Adipocyte (in vitro differentiated cells): ENCODE measurements around the gene MBNL2.

Experiments used
- DNase-seq: peaks from one replicate; pipeline ENCODE4 v3.0.0-alpha.2; 2015; ENCODE audit warnings: low read depth
- H3K27me3 ChIP-seq: replicated peaks from 2 replicates; pipeline ENCODE4 v1.7.0; 2013; ENCODE audit warnings: mild to moderate bottlenecking, low read length, moderate library complexity; ENCODE audit not compliant: control insufficient read depth, insufficient read depth
- H3K36me3 ChIP-seq: 2 replicates; pipeline ENCODE4 v1.7.0; 2013; ENCODE audit warnings: low read length, mild to moderate bottlenecking, moderate library complexity; ENCODE audit not compliant: control insufficient read depth, insufficient read depth, severe bottlenecking
- H3K4me1 ChIP-seq: 2 replicates; pipeline ENCODE4 v1.7.0; 2013; ENCODE audit warnings: mild to moderate bottlenecking, low read length, moderate library complexity; ENCODE audit not compliant: control insufficient read depth, insufficient read depth
- H3K4me3 ChIP-seq: 2 replicates; pipeline ENCODE4 v1.7.0; 2013; ENCODE audit warnings: mild to moderate bottlenecking, low read length, moderate library complexity
- H3K9ac ChIP-seq: 2 replicates; pipeline ENCODE4 v1.7.0; 2013; ENCODE audit warnings: mild to moderate bottlenecking, low read length, moderate library complexity
- H3K9me3 ChIP-seq: 2 replicates; pipeline ENCODE4 v1.7.0; 2013; ENCODE audit warnings: mild to moderate bottlenecking, low read length, moderate library complexity; ENCODE audit not compliant: control insufficient read depth

MBNL2 gene

GRCh38 chr13:97266772-97267417 lies 44.8 kb downstream of the MBNL2 start:
- Histone ChIP-seq H3K9ac (no peak overlapping the region), H3K36me3 (peaks cover 17% of the 10 kb centered on the region), H3K4me1 (peaks cover 21% of the 10 kb centered on the region), H3K27me3 (no peaks in the 10 kb centered on the region), H3K4me3 (no peak overlapping the region), H3K9me3 (no peaks in the 10 kb centered on the region)
- no peak for DNase-seq

GRCh38 chr13:97267418-97268059 lies 45.4 kb downstream of the MBNL2 start:
- H3K9ac ChIP-seq, result no peak overlapping the region
- peaks cover 21% of the 10 kb centered on the region for H3K4me1 ChIP-seq
- no peak overlapping the region for H3K4me3 ChIP-seq
- no peaks in the 10 kb centered on the region for H3K27me3 ChIP-seq
- DNase-seq, result no peak
- H3K9me3 ChIP-seq, result no peaks in the 10 kb centered on the region
- H3K36me3 ChIP-seq, result peaks cover 17% of the 10 kb centered on the region

DNA sequence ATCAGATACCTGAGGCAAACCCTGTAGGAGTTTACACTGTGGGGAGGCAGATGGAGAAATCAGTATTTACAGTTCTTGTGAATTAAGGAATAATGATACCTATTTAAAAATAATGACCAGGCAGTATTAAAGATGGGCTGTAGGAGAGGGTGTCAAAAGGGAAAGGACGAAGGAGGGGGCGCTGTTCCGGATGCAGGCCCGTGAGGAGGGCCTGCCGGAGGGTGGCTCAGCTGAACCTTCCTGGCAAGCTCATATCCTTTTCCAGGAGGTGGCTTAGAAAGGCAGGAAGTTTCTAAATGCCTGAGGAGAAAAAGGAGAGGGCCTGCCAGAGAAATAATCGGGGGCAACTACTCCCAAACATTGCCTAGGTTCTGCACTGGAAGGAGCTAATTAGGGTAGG lies 46.6 kb downstream of the MBNL2 start:
- DNase-seq, result no peak
- no peaks in the 10 kb centered on the region for H3K27me3 ChIP-seq
- H3K4me3 ChIP-seq, result no peak overlapping the region
- peaks cover 32% of the 10 kb centered on the region for H3K4me1 ChIP-seq
- peaks cover 15% of the 10 kb centered on the region for H3K36me3 ChIP-seq
- no peak overlapping the region for H3K9ac ChIP-seq
- H3K9me3 ChIP-seq, result no peaks in the 10 kb centered on the region

GRCh38 chr13:97269603-97270002 lies 47.5 kb downstream of the MBNL2 start:
- Histone ChIP-seq H3K9ac (no peak overlapping the region), H3K9me3 (no peaks in the 10 kb centered on the region), H3K27me3 (no peaks in the 10 kb centered on the region), H3K4me1 (peaks cover 39% of the 10 kb centered on the region), H3K4me3 (no peak overlapping the region), H3K36me3 (peaks cover 14% of the 10 kb centered on the region)
- no peak for DNase-seq

DNA sequence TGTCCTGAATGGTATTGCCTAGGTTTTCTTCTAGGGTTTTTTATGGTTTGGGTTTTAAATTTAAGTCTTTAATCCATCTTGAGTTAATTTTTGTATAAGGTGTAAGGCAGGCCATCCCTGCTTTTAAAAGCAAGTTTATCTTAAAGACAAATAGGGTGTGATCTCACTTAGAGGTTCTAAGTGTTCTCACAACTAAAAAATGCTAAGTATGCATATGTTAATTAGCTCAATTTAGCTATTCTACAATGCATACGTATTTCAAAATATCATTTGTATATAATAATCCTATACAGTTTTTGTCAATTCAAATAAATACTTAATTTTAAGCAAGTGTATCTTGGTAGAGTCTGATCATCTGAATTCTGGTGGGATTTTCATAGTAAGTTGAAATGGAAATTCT lies 50.4 kb downstream of the MBNL2 start:
- DNase-seq, result no peak
- H3K27me3 ChIP-seq, result no peaks in the 10 kb centered on the region
- H3K4me1 ChIP-seq, result peaks cover 51% of the 10 kb centered on the region
- no peaks in the 10 kb centered on the region for H3K9me3 ChIP-seq
- peaks cover 32% of the 10 kb centered on the region for H3K36me3 ChIP-seq
- no peak overlapping the region for H3K9ac ChIP-seq
- no peak overlapping the region for H3K4me3 ChIP-seq

DNA sequence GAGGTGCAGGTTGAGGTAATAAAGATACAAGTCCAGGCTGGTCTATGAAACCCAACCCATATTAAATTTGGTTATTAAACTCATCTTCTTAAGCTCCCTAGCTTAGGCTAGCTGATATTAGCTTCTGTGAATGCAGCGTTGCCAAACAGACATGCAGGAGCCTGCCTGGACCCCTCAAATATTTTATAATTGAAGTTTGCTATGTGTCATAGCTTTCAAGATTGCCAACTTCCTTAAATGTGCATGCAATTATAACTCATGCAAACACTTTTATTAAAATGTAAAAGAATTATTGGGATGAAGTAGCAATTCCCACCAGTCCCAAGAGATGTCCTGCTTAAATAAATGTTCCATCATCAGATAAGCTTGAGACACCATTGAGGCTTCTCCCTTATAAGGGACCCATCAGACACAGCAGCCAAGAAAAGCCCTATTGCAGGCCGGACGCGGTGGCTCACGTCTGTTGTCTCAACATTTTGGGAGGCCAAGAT lies 51.3 kb downstream of the MBNL2 start:
- Histone ChIP-seq H3K9ac (no peak overlapping the region), H3K9me3 (no peaks in the 10 kb centered on the region), H3K4me1 (peaks cover 56% of the 10 kb centered on the region), H3K4me3 (no peak overlapping the region), H3K27me3 (no peaks in the 10 kb centered on the region), H3K36me3 (peaks cover 23% of the 10 kb centered on the region)
- no peak for DNase-seq

- no peaks in the 10 kb centered on the region for H3K27me3 ChIP-seq
- H3K9me3 ChIP-seq, result no peaks in the 10 kb centered on the region
- peaks cover 72% of the 10 kb centered on the region for H3K4me1 ChIP-seq
- H3K36me3 ChIP-seq, result peaks cover 18% of the 10 kb centered on the region
- H3K9ac ChIP-seq, result peak overlapping the region; percentile 40
- H3K4me3 ChIP-seq, result peak overlapping the region; percentile 60
- peak; percentile 90 for DNase-seq
These were observed 52.9 kb downstream of the MBNL2 start for GRCh38 chr13:97274829-97275649.

DNA sequence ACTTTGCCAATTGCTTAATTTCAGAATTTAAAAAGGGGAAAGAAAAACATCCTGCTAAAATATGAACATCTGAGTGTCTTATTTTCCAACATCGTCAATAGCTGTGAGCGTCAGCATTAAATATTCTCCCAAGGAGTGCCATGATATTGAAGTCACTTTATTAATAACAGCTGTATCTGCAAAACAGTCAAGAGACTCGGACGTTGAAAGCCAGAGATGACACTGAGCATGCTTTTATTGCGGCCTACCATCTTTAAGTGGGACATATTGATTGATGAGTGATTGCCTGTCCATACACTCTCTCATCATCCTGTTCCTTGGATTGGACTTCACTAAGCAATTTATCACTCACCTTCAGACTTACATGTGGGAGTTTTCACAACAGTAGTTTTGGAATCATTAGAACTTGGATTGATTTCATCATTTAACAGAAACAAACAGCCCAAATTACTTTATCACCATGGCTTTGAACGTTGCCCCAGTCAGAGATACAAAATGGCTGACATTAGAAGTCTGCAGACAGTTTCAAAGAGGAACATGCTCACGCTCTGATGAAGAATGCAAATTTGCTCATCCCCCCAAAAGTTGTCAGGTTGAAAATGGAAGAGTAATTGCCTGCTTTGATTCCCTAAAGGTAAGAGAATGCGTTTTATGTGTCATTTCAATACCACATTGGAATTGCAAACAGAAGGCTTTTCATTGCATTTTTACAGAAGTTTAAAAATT lies 53.8 kb downstream of the MBNL2 start:
- DNase-seq, result no peak
- Histone ChIP-seq H3K9ac (peak overlapping the region; percentile 40), H3K36me3 (peaks cover 18% of the 10 kb centered on the region), H3K27me3 (no peaks in the 10 kb centered on the region), H3K9me3 (no peaks in the 10 kb centered on the region), H3K4me3 (peak overlapping the region; percentile 60), H3K4me1 (peaks cover 81% of the 10 kb centered on the region)

DNA sequence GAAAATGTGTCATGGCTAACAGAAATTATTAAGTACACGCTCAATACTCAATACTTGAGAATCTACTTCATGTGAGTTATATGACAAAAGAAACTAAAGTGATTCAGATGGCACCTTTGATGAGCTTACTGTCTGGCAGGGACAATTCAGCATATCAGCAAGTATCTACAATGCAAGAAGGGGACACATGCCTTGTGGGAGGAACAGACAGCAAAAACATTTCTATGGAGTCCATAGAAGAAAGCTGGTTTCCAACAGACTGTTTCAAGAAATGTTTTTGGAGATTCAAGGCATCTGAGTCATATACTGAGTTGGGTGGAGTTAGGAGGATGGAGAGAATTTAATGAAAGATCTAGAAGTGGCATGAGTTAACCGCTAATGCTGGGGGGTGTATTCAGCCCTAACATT lies 54.7 kb downstream of the MBNL2 start:
- Histone ChIP-seq H3K36me3 (peaks cover 18% of the 10 kb centered on the region), H3K9ac (no peak overlapping the region), H3K9me3 (no peaks in the 10 kb centered on the region), H3K4me1 (peaks cover 88% of the 10 kb centered on the region), H3K27me3 (no peaks in the 10 kb centered on the region), H3K4me3 (peak overlapping the region; percentile 12)
- DNase-seq, result peak; percentile 37

DNA sequence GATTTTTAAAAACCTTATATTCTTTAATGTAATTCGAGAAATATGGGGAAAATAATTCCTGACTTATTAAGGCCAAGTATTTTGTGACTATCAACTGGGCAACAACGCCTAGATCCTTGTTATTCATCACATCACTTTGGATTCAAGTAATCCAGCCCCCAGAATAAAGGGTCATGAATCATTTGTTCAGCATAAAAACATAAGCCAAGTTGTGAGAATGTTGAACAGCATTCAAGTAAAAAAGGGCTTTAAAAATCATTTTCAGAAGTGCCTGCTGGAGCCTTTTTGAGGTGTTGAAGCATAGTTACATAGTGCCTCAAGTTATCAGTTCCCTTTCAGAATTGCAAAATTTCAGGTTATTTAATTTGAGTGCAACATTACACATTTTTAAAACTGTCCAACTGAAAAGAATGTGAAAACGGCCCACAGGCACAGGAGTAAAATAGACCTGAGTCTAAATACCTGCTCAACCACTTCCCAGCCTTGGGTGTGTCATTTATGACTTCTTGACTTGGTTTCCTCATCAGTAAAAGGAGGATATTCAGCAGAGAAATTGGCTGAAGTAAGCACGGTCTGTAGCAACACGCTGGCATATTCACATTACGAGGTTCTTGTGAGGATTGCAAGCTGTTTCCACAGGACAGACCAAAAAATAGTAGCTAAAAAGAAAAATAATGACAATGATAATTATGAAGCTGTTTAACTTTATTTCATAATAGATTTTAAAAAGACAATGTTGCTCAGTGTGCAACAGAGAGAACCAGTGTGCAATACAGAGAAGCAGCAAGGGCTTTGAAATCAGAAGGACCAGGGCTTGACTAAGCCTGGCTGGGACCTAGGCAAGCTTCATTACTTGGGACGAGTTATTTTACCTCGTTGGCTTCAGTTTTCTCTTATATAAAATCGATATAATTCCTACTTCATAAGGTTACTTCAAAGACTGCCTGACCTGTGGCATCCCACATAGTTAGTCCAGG lies 56.6 kb downstream of the MBNL2 start:
- H3K4me1 ChIP-seq, result peaks cover 89% of the 10 kb centered on the region
- no peaks in the 10 kb centered on the region for H3K27me3 ChIP-seq
- H3K9ac ChIP-seq, result peak overlapping the region; percentile 57
- peak overlapping the region; percentile 31 for H3K4me3 ChIP-seq
- no peaks in the 10 kb centered on the region for H3K9me3 ChIP-seq
- H3K36me3 ChIP-seq, result peaks cover 18% of the 10 kb centered on the region
- DNase-seq, result no peak
